Nasal cavity respiratory epithelium epithelial cell of viscerocranial mucosa (primary cell): ENCODE results near the gene IP6K2. TPM values are rescaled to one million over a fixed set of nuclear protein-coding genes. Genes with fewer than 3 reads are reported as not detected.

Source experiments
- total RNA-seq: library from RNA; depleted of rRNA; stranded (reverse); fragments of >200 nt; gene quantifications from 2 replicates; pipeline ENCODE4 v1.2.3, GENCODE V29; 2014

The IP6K2 gene
- total RNA-seq, result 40.3 and 76.5 TPM in 2 replicates

DNA sequence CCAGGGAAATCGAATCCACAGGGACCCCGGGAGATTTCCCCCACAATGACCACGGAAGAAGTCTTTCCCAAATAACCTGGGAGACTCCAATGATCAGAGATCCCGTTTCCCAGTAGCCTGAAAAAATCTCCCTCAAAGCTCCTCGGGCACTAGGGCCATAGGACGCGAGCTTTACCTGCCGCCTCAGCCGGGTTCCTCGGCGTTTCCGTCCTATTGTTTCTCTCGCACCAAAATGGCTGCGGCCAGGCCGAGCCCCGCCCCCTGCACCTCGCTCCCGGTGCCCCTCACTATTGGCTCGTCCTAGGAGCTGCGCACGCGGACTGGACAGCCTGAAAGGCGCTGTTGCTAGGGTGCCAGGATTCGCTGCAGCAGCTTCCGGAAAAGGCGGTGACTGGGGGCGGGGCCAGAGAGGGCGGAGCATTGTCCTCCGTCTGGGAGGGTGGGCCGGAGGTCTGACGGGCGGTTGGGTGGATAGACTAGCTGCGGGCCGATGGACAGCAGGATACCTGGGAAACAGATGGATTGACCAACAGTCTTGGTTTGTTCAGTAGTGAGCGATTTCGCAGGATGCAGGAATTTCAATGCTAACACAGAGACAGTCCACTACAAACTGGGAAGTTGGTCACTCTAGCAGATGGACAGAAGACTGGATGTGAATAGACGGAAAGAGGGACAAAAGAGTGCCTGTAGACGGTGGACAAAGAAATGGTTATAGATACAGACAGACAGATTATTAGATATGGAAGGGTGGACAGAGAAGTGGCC is at the start of gene IP6K2:
IP6K2 (minus strand) TSS at position 240 of the 765 bp plus-strand sequence. CDS start 21,930 bp downstream, outside the sequence.

DNA sequence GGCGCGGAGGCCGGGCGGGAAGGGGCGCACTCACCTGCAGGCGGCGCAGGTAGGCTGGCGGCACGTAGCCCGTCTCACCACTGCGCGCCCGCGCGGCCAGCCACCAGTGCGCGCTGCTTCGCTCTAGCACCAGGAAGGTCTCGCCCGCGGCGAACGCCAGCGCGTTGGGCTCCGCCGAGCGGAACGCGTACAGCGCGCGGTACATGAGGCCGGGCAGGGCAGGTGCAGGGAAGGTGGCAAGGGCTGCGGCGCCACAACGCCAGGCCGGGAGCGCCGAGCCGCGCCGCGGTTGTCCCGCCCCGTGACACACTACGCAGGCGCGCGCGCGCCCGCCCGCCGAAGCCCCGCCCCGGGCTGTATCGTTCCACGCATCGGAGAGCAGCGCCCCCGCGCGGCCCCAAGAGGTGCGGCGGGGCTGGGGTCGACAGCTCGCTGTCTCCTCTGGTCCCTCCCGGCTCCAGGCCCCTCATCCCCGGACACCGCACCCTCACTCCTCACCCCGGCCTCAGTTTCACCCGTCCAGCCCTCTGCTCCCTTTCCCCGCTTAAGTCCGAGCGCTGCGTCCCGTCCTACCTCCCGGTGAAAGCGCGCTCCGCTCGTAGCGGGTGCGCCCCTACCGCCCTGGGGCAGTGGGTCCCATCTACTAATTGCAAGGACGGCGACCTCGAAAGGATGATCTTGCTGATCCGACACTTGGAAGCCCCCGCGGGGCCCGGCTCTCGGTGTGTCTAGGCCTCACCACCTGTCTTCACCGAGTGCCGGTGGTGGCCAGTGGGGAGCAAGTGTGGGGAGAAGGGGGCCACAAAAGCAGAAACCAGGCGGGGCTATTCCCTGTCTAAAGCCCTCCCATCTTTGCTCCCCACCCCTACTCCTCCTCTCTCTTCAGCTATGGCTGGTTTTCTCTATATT is 31.2 kb downstream of the IP6K2 start, which contains the start of gene NCKIPSD:
NCKIPSD (minus strand) TSS at position 313 of the 909 bp plus-strand sequence; CDS start at position 205, 108 bp downstream.

GRCh38 chr3:48662753-48663488 is 54.1 kb downstream of the IP6K2 start, which contains the start of gene CELSR3:
TSS of gene CELSR3 (minus strand) at chr3:48662886. CDS start at chr3:48662634, 252 bp downstream.

Other genes starting within 250 kb of the IP6K2 start
- 109 and 119 TPM in 2 replicates for gene SHISA5, start 213.0 kb downstream of the IP6K2 start, total RNA-seq
- gene PFKFB4, start 160.4 kb downstream of the IP6K2 start, total RNA-seq, result 4.4 and 15.7 TPM in 2 replicates
- 2.4 and 12.2 TPM in 2 replicates for gene UCN2, start 153.4 kb downstream of the IP6K2 start, total RNA-seq
- 121 and 420 TPM in 2 replicates for gene COL7A1, start 121.9 kb downstream of the IP6K2 start, total RNA-seq
- 438 and 594 TPM in 2 replicates for gene UQCRC1, start 107.6 kb downstream of the IP6K2 start, total RNA-seq
- not detected in 2 replicates for gene TMEM89, start 95.5 kb downstream of the IP6K2 start, total RNA-seq
- 22.2 and 33.1 TPM in 2 replicates for gene SLC26A6, start 81.8 kb downstream of the IP6K2 start, total RNA-seq
- 1.8 and 2.1 TPM in 2 replicates for gene CELSR3, start 54.3 kb downstream of the IP6K2 start, total RNA-seq
- 12.3 and 14.3 TPM in 2 replicates for gene NCKIPSD, start 31.3 kb downstream of the IP6K2 start, total RNA-seq
- gene PRKAR2A, start 130.7 kb upstream of the IP6K2 start, total RNA-seq, result 32.0 and 44.1 TPM in 2 replicates
- gene SLC25A20, start 181.7 kb upstream of the IP6K2 start, total RNA-seq, result 8.9 and 11.3 TPM in 2 replicates
- 139 and 166 TPM in 2 replicates for gene ARIH2, start 201.6 kb upstream of the IP6K2 start, total RNA-seq